ENCODE data around the gene SNX6. TPM values are rescaled to one million over a fixed set of nuclear protein-coding genes. Genes with fewer than 3 reads are reported as not detected.

The SNX6 gene
- total RNA-seq, 4 donors from 2014 or later, result 54.5 to 99.9 (median 73.4) TPM

DNA sequence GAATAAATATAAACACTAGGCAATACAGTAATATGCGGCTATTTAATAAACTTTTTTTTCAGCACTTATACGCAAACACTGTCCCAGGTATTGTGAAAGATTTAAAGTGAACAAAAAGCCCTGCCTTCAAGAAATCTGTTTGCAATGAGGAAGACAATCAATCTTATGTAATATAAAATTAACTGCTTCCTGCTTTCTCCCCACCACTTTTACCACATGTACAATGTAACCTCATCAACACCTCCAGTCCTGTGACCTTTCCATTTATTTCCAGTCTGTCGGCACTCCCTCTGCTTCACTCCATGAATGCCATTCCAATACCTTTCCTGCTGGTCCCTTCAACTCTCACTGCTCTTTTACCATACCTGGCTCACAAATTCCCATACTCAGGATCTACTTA is 10.5 kb downstream of the SNX6 start:
- DNase-seq (ENCODE audit: extremely low spot score), result no peak
- Histone ChIP-seq H3K9me3 (no peaks in the 10 kb centered on the region), H3K27me3 (no peaks in the 10 kb centered on the region), H3K27ac (replicated peaks in 1 of 4) (no peak overlapping the region), H3K4me1 (peaks cover 9 to 30% (median 23%) of the 10 kb centered on the region in 4 donors), H3K36me3 (peaks cover 0 to 77% (median 23%) of the 10 kb centered on the region in 4 donors), H3K4me3 (no peak overlapping the region)
- TF ChIP-seq POLR2AphosphoS5 (IDR thresholded peaks at IDR 0.05), result no peak
- TF ChIP-seq, protein P1, sequence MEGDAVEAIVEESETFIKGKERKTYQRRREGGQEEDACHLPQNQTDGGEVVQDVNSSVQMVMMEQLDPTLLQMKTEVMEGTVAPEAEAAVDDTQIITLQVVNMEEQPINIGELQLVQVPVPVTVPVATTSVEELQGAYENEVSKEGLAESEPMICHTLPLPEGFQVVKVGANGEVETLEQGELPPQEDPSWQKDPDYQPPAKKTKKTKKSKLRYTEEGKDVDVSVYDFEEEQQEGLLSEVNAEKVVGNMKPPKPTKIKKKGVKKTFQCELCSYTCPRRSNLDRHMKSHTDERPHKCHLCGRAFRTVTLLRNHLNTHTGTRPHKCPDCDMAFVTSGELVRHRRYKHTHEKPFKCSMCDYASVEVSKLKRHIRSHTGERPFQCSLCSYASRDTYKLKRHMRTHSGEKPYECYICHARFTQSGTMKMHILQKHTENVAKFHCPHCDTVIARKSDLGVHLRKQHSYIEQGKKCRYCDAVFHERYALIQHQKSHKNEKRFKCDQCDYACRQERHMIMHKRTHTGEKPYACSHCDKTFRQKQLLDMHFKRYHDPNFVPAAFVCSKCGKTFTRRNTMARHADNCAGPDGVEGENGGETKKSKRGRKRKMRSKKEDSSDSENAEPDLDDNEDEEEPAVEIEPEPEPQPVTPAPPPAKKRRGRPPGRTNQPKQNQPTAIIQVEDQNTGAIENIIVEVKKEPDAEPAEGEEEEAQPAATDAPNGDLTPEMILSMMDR (IDR thresholded peaks at IDR 0.05), result no peak
- 71% methylated on average over 3 of the region's 3 CpGs for WGBS
- intact Hi-C loops (cut with DNase I), result no loop called here

DNA sequence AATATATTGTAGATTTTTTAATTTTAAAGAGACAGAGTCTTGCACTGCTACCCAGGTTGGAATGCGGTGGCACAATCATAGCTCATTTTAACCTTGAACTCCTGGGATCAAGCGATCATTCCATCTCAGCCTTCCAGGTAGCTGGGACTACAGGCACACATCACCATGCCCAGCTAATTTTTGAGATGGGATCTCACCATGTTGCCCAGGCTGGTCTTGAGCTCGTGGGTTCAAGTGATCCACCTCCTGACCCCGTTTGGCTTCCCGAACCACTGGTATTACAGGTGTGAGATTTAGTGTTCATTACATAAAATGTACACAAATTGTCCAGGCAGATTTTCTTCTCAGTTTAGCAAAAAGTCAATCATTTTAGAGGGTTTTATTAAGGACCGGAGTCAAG is 13.6 kb downstream of the SNX6 start:
- WGBS, result 100% methylated on average over 6 of the region's 6 CpGs
- H3K36me3 ChIP-seq, result peaks cover 0 to 74% (median 25%) of the 10 kb centered on the region in 4 donors
- no peak overlapping the region for H3K27ac ChIP-seq (replicated peaks in 1 of 4)
- H3K27me3 ChIP-seq, result no peaks in the 10 kb centered on the region
- no peaks in the 10 kb centered on the region for H3K9me3 ChIP-seq
- intact Hi-C loops (cut with DNase I), result no loop called here
- H3K4me3 ChIP-seq, result no peak overlapping the region
- TF ChIP-seq POLR2AphosphoS5 (IDR thresholded peaks at IDR 0.05) (no peak), POLR2A (IDR thresholded peaks at IDR 0.05; ENCODE audit: low read depth) (no peak), EP300 (IDR thresholded peaks at IDR 0.05) (no peak)
- TF ChIP-seq, protein P1 (IDR thresholded peaks at IDR 0.05), result no peak
- DNase-seq (ENCODE audit: extremely low spot score), result no peak
- peaks cover 0 to 17% (median 12%) of the 10 kb centered on the region in 4 donors for H3K4me1 ChIP-seq

DNA sequence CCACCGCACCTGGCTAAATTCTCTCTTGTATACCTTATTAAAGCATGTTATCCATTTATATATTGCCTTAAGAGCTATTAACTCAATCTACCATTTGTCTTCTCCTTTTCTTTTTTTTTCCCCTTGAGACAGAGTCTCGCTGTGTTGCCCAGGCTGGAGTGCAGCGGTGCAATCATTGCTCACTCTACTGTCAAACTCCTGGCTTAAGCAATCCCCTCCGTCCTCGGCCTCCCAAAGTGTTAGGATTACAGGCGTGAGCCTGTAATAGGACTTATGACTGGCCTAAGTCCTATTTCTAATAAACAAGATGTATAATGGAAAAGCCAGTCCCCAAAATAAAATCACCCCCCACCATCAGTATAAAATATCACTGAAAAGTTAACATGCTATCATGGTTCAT is 14.4 kb downstream of the SNX6 start:
- Histone ChIP-seq H3K27me3 (no peaks in the 10 kb centered on the region), H3K36me3 (peaks cover 0 to 70% (median 24%) of the 10 kb centered on the region in 4 donors), H3K4me3 (no peak overlapping the region), H3K27ac (replicated peaks in 1 of 4) (no peak overlapping the region), H3K4me1 (peaks cover 0 to 14% (median 10%) of the 10 kb centered on the region in 4 donors), H3K9me3 (no peaks in the 10 kb centered on the region)
- DNase-seq (ENCODE audit: extremely low spot score), result no peak
- intact Hi-C loops (cut with DNase I), result no loop called here
- WGBS, result 94% methylated on average over 6 of the region's 6 CpGs
- TF ChIP-seq POLR2A (IDR thresholded peaks at IDR 0.05; ENCODE audit: low read depth) (no peak), POLR2AphosphoS5 (IDR thresholded peaks at IDR 0.05) (no peak), EP300 (IDR thresholded peaks at IDR 0.05) (no peak)
- TF ChIP-seq, protein P1 (IDR thresholded peaks at IDR 0.05), result no peak

DNA sequence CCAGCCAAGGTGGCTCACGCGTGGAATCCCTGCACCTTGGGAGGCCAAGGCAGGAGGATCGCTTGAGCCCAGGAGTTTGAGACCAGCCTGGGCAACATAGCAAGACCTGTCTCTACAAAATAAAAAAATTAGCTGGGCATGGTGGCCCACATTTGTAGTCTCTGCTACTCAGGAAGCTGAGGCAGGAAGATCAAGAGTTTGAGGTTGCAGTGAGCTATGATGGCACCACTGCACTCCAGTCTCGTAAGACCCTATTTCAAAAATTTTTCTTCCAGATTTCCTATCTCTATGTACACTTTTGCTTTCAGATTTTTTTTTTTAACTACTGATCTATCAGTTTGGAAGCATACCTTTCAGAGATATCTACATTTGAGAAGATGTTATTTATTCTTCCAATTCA is 15.3 kb downstream of the SNX6 start:
- DNase-seq (ENCODE audit: extremely low spot score), result no peak
- peaks cover 0 to 8% (median 1%) of the 10 kb centered on the region in 4 donors for H3K4me1 ChIP-seq
- no peaks in the 10 kb centered on the region for H3K9me3 ChIP-seq
- TF ChIP-seq EP300 (IDR thresholded peaks at IDR 0.05) (no peak), POLR2A (IDR thresholded peaks at IDR 0.05; ENCODE audit: low read depth) (no peak), POLR2AphosphoS5 (IDR thresholded peaks at IDR 0.05) (no peak)
- TF ChIP-seq, protein P1 (IDR thresholded peaks at IDR 0.05), result no peak
- H3K27ac ChIP-seq (replicated peaks in 1 of 4), result no peak overlapping the region
- intact Hi-C loops (cut with DNase I), result no loop called here
- WGBS, result 98% methylated on average over 4 of the region's 4 CpGs
- H3K4me3 ChIP-seq, result no peak overlapping the region
- H3K27me3 ChIP-seq, result no peaks in the 10 kb centered on the region
- peaks cover 0 to 64% (median 19%) of the 10 kb centered on the region in 4 donors for H3K36me3 ChIP-seq

DNA sequence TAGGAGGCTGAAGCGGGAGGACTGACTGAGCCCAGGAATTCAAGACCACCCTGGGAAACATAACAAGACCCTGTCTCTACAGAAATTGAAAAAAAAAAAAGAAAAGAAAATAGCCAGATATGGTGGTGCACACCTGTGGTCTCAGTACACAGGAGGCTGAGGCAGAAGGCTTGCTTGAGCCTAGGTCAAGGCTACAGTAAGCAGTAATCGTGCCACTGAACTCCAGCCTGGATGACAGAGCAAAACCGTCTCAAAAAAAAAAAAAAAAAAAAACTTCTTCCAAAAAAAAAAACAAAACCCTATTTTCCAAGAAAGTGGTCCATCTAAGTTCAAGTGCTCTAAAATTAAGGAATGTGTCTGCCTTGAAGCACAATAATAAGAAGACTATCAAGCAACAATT is 19.8 kb downstream of the SNX6 start:
- H3K27ac ChIP-seq (replicated peaks in 1 of 4), result no peak overlapping the region
- H3K4me3 ChIP-seq, result no peak overlapping the region
- 68% methylated on average over 3 of the region's 3 CpGs for whole genome bisulfite sequencing
- H3K27me3 ChIP-seq, result no peaks in the 10 kb centered on the region
- no peaks in the 10 kb centered on the region for H3K9me3 ChIP-seq
- no peak for DNase-seq (ENCODE audit: extremely low spot score)
- H3K36me3 ChIP-seq, result peaks cover 33 to 67% (median 53%) of the 10 kb centered on the region in 4 donors
- intact Hi-C loops (cut with DNase I), result no loop called here
- TF ChIP-seq EP300 (IDR thresholded peaks at IDR 0.05), result no peak
- no peaks in the 10 kb centered on the region for H3K4me1 ChIP-seq
